ENCODE measurements around the gene LRRC26.

LRRC26 gene

GRCh38 chr9:137159105-137160053 is 10.5 kb downstream of the LRRC26 start:
- H4K20me1 ChIP-seq (ENCODE audit: insufficient read depth, low read length), result no peaks in the 10 kb centered on the region
- no peak overlapping the region for H3K9ac ChIP-seq (ENCODE audit: low read length)
- H3K79me2 ChIP-seq (ENCODE audit: insufficient read depth, low read length), result no peaks in the 10 kb centered on the region
- H3K36me3 ChIP-seq (ENCODE audit: insufficient read depth, low read length), result no peaks in the 10 kb centered on the region
- peaks cover 7% of the 10 kb centered on the region for H3K4me1 ChIP-seq (ENCODE audit: insufficient read depth, low read length, severe bottlenecking)
- H2AFZ ChIP-seq (ENCODE audit: low read length), result no peak overlapping the region
- H3K9me2 ChIP-seq (ENCODE audit: low read depth, low read length), result no peaks in the 10 kb centered on the region
- no peaks in the 10 kb centered on the region for H3F3A ChIP-seq (ENCODE audit: insufficient read depth, low read length)
- no peaks in the 10 kb centered on the region for H3K9me3 ChIP-seq (ENCODE audit: low read length)
- H3K27me3 ChIP-seq (ENCODE audit: insufficient read depth, low read length), result peaks cover 23% of the 10 kb centered on the region
- H3K4me2 ChIP-seq (ENCODE audit: low read length), result no peak overlapping the region
- no peak overlapping the region for H3K4me3 ChIP-seq (ENCODE audit: low read depth, low read length, poor library complexity, severe bottlenecking)
- TF ChIP-seq EZH2 (IDR thresholded peaks at IDR 0.05; ENCODE audit: borderline replicate concordance, low read length) (no peak), CTCF (IDR thresholded peaks at IDR 0.05; ENCODE audit: low read length) (no peak)
- H3K27ac ChIP-seq (ENCODE audit: low read depth, low read length, poor library complexity, severe bottlenecking), result no peak overlapping the region

GRCh38 chr9:137158625-137159024 is 11.2 kb downstream of the LRRC26 start:
- H3K27me3 ChIP-seq (ENCODE audit: insufficient read depth, low read length), result peaks cover 23% of the 10 kb centered on the region
- H3K79me2 ChIP-seq (ENCODE audit: insufficient read depth, low read length), result no peaks in the 10 kb centered on the region
- H3K4me1 ChIP-seq (ENCODE audit: insufficient read depth, low read length, severe bottlenecking), result peaks cover 7% of the 10 kb centered on the region
- TF ChIP-seq EZH2 (IDR thresholded peaks at IDR 0.05; ENCODE audit: borderline replicate concordance, low read length) (no peak), CTCF (IDR thresholded peaks at IDR 0.05; ENCODE audit: low read length) (no peak)
- H3K4me2 ChIP-seq (ENCODE audit: low read length), result no peak overlapping the region
- no peak overlapping the region for H2AFZ ChIP-seq (ENCODE audit: low read length)
- no peaks in the 10 kb centered on the region for H3F3A ChIP-seq (ENCODE audit: insufficient read depth, low read length)
- H3K27ac ChIP-seq (ENCODE audit: low read depth, low read length, poor library complexity, severe bottlenecking), result no peak overlapping the region
- H3K9ac ChIP-seq (ENCODE audit: low read length), result no peak overlapping the region
- H3K9me2 ChIP-seq (ENCODE audit: low read depth, low read length), result no peaks in the 10 kb centered on the region
- no peaks in the 10 kb centered on the region for H3K36me3 ChIP-seq (ENCODE audit: insufficient read depth, low read length)
- H3K4me3 ChIP-seq (ENCODE audit: low read depth, low read length, poor library complexity, severe bottlenecking), result no peak overlapping the region
- no peaks in the 10 kb centered on the region for H4K20me1 ChIP-seq (ENCODE audit: insufficient read depth, low read length)
- H3K9me3 ChIP-seq (ENCODE audit: low read length), result no peaks in the 10 kb centered on the region

DNA sequence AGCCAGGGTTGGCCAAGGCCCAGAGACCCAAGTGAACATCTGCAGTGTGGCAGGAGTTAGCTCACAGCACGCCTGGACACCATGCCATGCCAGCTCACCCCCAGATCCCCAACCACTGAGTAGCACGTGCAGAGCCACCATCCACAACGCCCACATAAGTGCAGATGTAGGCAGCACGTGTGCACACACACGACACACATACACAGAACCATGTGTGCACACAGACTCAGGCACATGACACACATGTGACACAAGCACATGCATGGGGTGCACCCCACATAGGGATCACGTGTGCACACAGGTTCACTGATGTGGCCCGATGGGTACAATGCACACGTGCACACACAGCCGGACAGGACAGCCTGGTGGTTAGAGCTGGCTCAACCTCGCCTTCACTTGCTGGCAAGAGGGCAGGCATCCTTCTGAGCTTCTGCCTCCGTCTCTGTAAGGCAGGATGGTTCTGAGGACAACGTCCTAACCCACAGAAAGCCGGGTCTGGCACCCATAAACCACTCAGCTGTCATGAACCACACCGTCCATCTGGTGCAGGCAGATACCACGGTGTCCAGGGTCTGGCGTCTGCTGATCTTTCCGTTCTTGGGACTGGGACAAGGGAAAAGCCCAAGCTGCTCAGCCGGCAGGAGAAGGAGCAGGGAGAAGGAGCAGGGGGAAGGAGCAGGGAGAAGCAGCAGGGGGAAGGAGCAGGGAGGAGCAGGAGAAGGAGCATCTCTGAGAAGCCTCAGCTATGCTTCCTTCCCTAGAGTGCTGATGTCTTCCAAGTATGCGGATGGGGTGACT is 12.0 kb downstream of the LRRC26 start:
- H3K79me2 ChIP-seq (ENCODE audit: insufficient read depth, low read length), result no peaks in the 10 kb centered on the region
- no peak overlapping the region for H2AFZ ChIP-seq (ENCODE audit: low read length)
- no peaks in the 10 kb centered on the region for H3K36me3 ChIP-seq (ENCODE audit: insufficient read depth, low read length)
- H3K27ac ChIP-seq (ENCODE audit: low read depth, low read length, poor library complexity, severe bottlenecking), result no peak overlapping the region
- H3F3A ChIP-seq (ENCODE audit: insufficient read depth, low read length), result no peaks in the 10 kb centered on the region
- H3K9me3 ChIP-seq (ENCODE audit: low read length), result no peaks in the 10 kb centered on the region
- H4K20me1 ChIP-seq (ENCODE audit: insufficient read depth, low read length), result no peaks in the 10 kb centered on the region
- no peak for TF ChIP-seq CTCF (IDR thresholded peaks at IDR 0.05; ENCODE audit: low read length)
- no peak for TF ChIP-seq EZH2 (IDR thresholded peaks at IDR 0.05; ENCODE audit: borderline replicate concordance, low read length)
- H3K9ac ChIP-seq (ENCODE audit: low read length), result no peak overlapping the region
- H3K27me3 ChIP-seq (ENCODE audit: insufficient read depth, low read length), result peaks cover 23% of the 10 kb centered on the region
- peaks cover 7% of the 10 kb centered on the region for H3K4me1 ChIP-seq (ENCODE audit: insufficient read depth, low read length, severe bottlenecking)
- H3K4me3 ChIP-seq (ENCODE audit: low read depth, low read length, poor library complexity, severe bottlenecking), result no peak overlapping the region
- H3K4me2 ChIP-seq (ENCODE audit: low read length), result no peak overlapping the region
- no peaks in the 10 kb centered on the region for H3K9me2 ChIP-seq (ENCODE audit: low read depth, low read length)

Measured in OCI-LY1 (cell line).